ENCODE measurements around the gene SPEN. TPM values are rescaled to one million over a fixed set of nuclear protein-coding genes. Genes with fewer than 3 reads are reported as not detected.

SPEN gene
- total and polyA plus RNA-seq, 2 of the 4 experiments (the other 2 are of a cell fraction), result 7.6 to 15.8 TPM

DNA sequence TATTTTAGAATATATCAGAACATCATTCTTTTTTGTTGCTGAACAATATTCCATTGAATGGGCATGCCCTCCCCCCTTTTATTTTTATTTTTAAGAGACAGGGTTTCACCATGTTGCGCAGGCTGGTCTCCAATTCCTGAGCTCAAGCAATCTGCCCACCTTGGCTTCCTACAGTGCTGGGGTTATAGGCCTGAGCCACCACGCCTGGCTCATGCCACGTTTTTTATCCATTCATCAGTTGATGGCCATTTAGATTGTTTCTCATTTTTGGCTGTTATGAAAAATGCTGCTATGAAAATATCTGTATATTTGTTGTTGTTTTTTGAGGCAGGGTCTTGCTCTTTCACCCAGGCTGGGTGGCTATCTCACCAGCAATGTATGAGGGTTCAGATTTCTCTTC lies 19.8 kb downstream of the SPEN start:
- H3K23ac ChIP-seq (ENCODE audit: low read depth, low read length), result no peak overlapping the region
- no peak for TF ChIP-seq CEBPB (IDR thresholded peaks at IDR 0.05; ENCODE audit: low read depth, low read length)
- H3K79me1 ChIP-seq (ENCODE audit: low read depth in 1 of 2, low read length in 2 of 2), result peaks cover 6 to 75% of the 10 kb centered on the region in 2 experiments
- H3K9ac ChIP-seq (ENCODE audit: low read depth, low read length), result no peak overlapping the region
- ChIA-PET CTCF (no interaction called here), POLR2A (ENCODE audit: unreplicated experiment) (no interaction called here)
- WGBS, 2 experiments (ENCODE audit: extremely low coverage in 2 of 2, insufficient read length in 1 of 2), result no CpG with 5 or more reads among the region's 3 CpGs
- no peak overlapping the region for H2AFZ ChIP-seq (replicated peaks; ENCODE audit: low read length, poor library complexity)
- no peak overlapping the region for H3K4me3 ChIP-seq (ENCODE audit: insufficient read depth, low read depth, low read length)
- H4K20me1 ChIP-seq (ENCODE audit: insufficient read depth, low read length), result peaks cover 49% of the 10 kb centered on the region
- H2BK15ac ChIP-seq (ENCODE audit: low read depth, low read length), result no peak overlapping the region
- no peak for DNase-seq
- no peak overlapping the region for H2BK5ac ChIP-seq (ENCODE audit: low read depth, low read length, poor library complexity, severe bottlenecking)
- H3K9me1 ChIP-seq (ENCODE audit: insufficient read depth, low read length), result peaks cover 14% of the 10 kb centered on the region; the same call in 1 of the 2 replicates
- no peak for ATAC-seq (ENCODE audit: low read depth)
- peaks cover 7% of the 10 kb centered on the region for H3K4me1 ChIP-seq (ENCODE audit: control insufficient read depth, insufficient read depth, low read length)
- H3K14ac ChIP-seq (replicated peaks; ENCODE audit: low read depth, low read length), result no peak overlapping the region
- H3K4me2 ChIP-seq (ENCODE audit: low read depth, low read length), result no peak overlapping the region
- H3K56ac ChIP-seq (ENCODE audit: extremely low read depth, insufficient read depth, low read length), result no peak overlapping the region
- no peak overlapping the region for H3K18ac ChIP-seq (ENCODE audit: low read depth, low read length)
- H3K9me3 ChIP-seq (ENCODE audit: control insufficient read depth, insufficient read depth, low read length), result no peaks in the 10 kb centered on the region
- H2AK5ac ChIP-seq (ENCODE audit: low read depth, low read length), result no peak overlapping the region
- H2AK9ac ChIP-seq (replicated peaks; ENCODE audit: low read depth, low read length, poor library complexity), result no peak overlapping the region
- H3K36me3 ChIP-seq (ENCODE audit: control insufficient read depth, insufficient read depth, low read length), result no peaks in the 10 kb centered on the region
- H4K91ac ChIP-seq (ENCODE audit: insufficient read depth, low read depth, low read length), result no peak overlapping the region
- H4K5ac ChIP-seq (ENCODE audit: low read depth, low read length), result no peak overlapping the region
- H3K27me3 ChIP-seq (ENCODE audit: control insufficient read depth, insufficient read depth, low read length), result no peaks in the 10 kb centered on the region
- BruUV-seq (replicated peaks), result no TSS peak
- H2BK120ac ChIP-seq (ENCODE audit: low read depth, low read length), result no peak overlapping the region
- dilution Hi-C loops (cut with HindIII; ENCODE audit: low sequenced_read_pairs, unreplicated experiment), result no loop called here
- no peak overlapping the region for H4K8ac ChIP-seq (ENCODE audit: low read depth in 2 of 2, low read length in 2 of 2)
- in situ Hi-C loops (cut with MboI; ENCODE audit: low sequenced_read_pairs), result no loop called here
- H3K27ac ChIP-seq (ENCODE audit: insufficient read depth, low read length), result no peak overlapping the region
- H3K4ac ChIP-seq (ENCODE audit: low read depth, low read length), result no peak overlapping the region
- no peak overlapping the region for H2BK20ac ChIP-seq (ENCODE audit: low read depth, low read length)
- intact Hi-C loops (cut with micrococcal nuclease), result no loop called here
